GM19463 (cell line): ENCODE measurements around the gene ACSM2B.
"Not testable (repeated sequence)": the region's sequence is repeated elsewhere in the genome, so short reads cannot be mapped to it uniquely, and the experiment has no call there.

Experiments used
- ATAC-seq: cut with Tn5 transposase; IDR thresholded peaks from one replicate; pipeline ENCODE4 v1.9.1; 2021; ENCODE audit warnings: mild to moderate bottlenecking, moderate library complexity; ENCODE audit not compliant: unreplicated experiment

ACSM2B gene

GRCh38 chr16:20595694-20596093, 19.5 kb upstream of the ACSM2B start:
- ATAC-seq: not testable (repeated sequence)

- ATAC-seq: not testable (repeated sequence)
Observed at GRCh38 chr16:20595068-20595467, 18.9 kb upstream of the ACSM2B start.

GRCh38 chr16:20592780-20593179, 16.6 kb upstream of the ACSM2B start:
- not testable (repeated sequence) for ATAC-seq

GRCh38 chr16:20589486-20589885, 13.3 kb upstream of the ACSM2B start:
- ATAC-seq: not testable (repeated sequence)

- ATAC-seq: not testable (repeated sequence)
Observed at GRCh38 chr16:20587645-20588074, 11.5 kb upstream of the ACSM2B start.

- not testable (repeated sequence) for ATAC-seq
Observed at GRCh38 chr16:20586716-20587115, 10.5 kb upstream of the ACSM2B start.

GRCh38 chr16:20586112-20586511, 9.9 kb upstream of the ACSM2B start:
- not testable (repeated sequence) for ATAC-seq

GRCh38 chr16:20580487-20581259, 4.5 kb upstream of the ACSM2B start:
- not testable (repeated sequence) for ATAC-seq

GRCh38 chr16:20578091-20578490, 1.9 kb upstream of the ACSM2B start:
- not testable (repeated sequence) for ATAC-seq

GRCh38 chr16:20569117-20569651, 7.0 kb downstream of the ACSM2B start:
- not testable (repeated sequence) for ATAC-seq

GRCh38 chr16:20568404-20568803, 7.8 kb downstream of the ACSM2B start:
- ATAC-seq: no peak

- ATAC-seq: no peak
Observed at GRCh38 chr16:20566864-20567263, 9.3 kb downstream of the ACSM2B start.

GRCh38 chr16:20565334-20565733, 10.8 kb downstream of the ACSM2B start:
- not testable (repeated sequence) for ATAC-seq

GRCh38 chr16:20564218-20564617, 11.9 kb downstream of the ACSM2B start:
- not testable (repeated sequence) for ATAC-seq

GRCh38 chr16:20555628-20556027, 20.5 kb downstream of the ACSM2B start:
- ATAC-seq: not testable (repeated sequence)

- ATAC-seq: not testable (repeated sequence)
Observed at GRCh38 chr16:20554689-20555088, 21.5 kb downstream of the ACSM2B start.

GRCh38 chr16:20553493-20553892, 22.7 kb downstream of the ACSM2B start:
- ATAC-seq: not testable (repeated sequence)

GRCh38 chr16:20546951-20547350, 29.2 kb downstream of the ACSM2B start:
- not testable (repeated sequence) for ATAC-seq

GRCh38 chr16:20546278-20546853, 29.8 kb downstream of the ACSM2B start:
- ATAC-seq: not testable (repeated sequence)

GRCh38 chr16:20540603-20541316, 35.4 kb downstream of the ACSM2B start:
- not testable (repeated sequence) for ATAC-seq

- no peak for ATAC-seq
Observed at GRCh38 chr16:20538687-20539086, 37.5 kb downstream of the ACSM2B start.
